C4-2B (cell line): Measurements from ENCODE around the gene GLYR1.

Source experiments
- ZFX ChIP-seq: fragments of 450-650 bp; IDR thresholded peaks from 2 replicates; pipeline ENCODE4 v1.6.1; 2017
- TF ChIP-seq, protein P1 (sequence below): fragments of 450-650 bp; conservative IDR thresholded peaks from 2 replicates; pipeline ENCODE4 v1.5.1; 2017; ENCODE audit warnings: mild to moderate bottlenecking

DNA sequence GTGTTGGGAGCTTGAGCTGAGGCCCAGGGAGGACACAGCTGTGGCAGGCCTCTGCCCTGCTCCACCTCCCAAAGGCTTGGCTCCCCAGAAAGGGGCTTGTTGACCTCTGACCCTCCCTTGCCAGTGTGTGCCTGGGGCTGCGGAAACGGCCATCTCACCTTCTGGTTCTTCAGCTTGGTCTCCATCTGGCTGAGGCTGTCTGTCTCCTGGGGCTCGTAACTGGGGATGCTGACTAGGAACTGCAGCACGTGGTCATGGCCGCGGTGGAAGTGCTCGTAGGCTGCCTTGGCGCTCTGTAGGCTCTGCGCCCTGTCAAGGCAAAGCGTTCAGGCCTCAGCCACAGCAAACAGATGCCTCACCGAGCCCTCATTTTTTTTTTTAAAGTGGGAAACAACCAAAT is 42.9 kb upstream of the GLYR1 start:
- TF ChIP-seq, protein P1, sequence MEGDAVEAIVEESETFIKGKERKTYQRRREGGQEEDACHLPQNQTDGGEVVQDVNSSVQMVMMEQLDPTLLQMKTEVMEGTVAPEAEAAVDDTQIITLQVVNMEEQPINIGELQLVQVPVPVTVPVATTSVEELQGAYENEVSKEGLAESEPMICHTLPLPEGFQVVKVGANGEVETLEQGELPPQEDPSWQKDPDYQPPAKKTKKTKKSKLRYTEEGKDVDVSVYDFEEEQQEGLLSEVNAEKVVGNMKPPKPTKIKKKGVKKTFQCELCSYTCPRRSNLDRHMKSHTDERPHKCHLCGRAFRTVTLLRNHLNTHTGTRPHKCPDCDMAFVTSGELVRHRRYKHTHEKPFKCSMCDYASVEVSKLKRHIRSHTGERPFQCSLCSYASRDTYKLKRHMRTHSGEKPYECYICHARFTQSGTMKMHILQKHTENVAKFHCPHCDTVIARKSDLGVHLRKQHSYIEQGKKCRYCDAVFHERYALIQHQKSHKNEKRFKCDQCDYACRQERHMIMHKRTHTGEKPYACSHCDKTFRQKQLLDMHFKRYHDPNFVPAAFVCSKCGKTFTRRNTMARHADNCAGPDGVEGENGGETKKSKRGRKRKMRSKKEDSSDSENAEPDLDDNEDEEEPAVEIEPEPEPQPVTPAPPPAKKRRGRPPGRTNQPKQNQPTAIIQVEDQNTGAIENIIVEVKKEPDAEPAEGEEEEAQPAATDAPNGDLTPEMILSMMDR: no peak
- no peak for TF ChIP-seq ZFX
